NCI-H82 treated with DMSO at 0.1 percent for 48 hours (cell line): Measurements from ENCODE around the gene HOXB3.

Experiments used
- DNase-seq: peaks from one replicate; lab custom pipeline; 2025; ENCODE audit not compliant: unreplicated experiment; lab: John Stamatoyannopoulos, UW

Gene HOXB3

DNA sequence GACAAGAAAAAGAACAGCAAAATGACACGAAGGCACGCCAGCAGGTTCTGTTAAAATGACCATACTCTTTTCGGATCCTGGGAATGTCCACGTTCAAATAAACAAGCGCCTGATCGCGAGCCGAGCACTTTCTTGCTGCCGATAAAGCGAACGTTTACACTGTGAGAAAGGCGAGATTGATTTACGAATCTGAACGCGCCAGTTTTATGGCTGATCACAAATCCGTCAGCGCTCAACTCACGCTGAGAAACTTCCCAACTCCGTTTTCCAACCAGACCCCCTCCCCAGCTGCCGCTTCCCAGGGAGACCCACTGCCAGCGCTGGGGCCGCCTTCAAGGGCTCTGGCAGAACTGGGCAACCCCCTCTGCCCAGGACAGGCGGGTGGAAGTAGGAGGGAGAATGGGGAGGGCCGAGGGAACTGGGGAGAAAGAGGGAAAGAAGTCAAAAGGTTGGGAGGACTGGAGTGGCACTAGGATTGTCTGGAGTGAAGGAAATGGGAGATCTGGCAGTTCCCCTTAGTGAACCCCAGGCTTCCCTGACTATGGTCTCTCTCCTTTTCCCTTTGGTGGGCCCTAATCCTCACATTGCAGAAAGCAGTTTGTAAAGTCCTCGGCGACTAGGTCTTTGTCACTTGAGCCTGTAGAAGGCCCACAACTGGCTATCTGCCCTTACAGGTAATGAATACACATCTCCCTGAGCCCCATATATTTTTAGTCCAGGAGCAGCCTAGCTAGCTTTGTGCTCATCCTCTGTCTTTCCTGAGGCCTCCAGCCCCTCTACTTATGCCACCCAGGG lies 18.8 kb downstream of the HOXB3 start:
- no peak for DNase-seq

GRCh38 chr17:48570325-48571023 lies 19.6 kb downstream of the HOXB3 start:
- no peak for DNase-seq

DNA sequence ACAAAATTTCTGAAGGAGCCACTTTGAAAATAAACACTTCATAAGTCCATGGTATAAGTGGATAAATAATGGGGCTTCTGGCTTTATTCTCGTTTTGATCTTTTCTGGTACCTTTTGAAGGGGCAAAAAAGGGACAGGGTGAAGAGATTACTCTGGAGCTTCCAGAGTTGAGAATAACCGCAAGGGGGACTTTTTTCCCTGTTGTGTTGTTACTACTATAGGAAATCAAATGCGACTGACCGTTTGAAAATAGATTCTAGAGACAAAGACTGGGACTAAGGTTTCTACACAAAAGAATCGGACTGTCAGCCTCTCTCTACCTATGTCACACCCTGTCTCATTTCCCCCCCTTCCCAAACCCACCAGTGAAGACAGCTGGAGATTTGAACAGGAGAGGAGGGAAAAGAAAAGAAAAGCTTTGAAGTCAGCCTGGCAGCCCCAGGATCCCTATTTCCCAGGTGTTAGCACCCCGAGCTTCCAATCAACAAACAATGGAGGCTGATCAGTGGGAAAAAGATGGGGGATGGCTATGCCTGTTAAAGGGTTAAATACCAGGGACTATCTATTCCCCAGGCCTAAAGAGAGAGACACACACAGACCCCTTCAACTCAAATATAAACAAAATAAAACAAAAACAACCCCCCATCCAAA lies 20.2 kb downstream of the HOXB3 start:
- DNase-seq, result no peak

GRCh38 chr17:48569240-48569582 lies 20.8 kb downstream of the HOXB3 start:
- no peak for DNase-seq

GRCh38 chr17:48568499-48569239 lies 21.4 kb downstream of the HOXB3 start:
- DNase-seq, result no peak

DNA sequence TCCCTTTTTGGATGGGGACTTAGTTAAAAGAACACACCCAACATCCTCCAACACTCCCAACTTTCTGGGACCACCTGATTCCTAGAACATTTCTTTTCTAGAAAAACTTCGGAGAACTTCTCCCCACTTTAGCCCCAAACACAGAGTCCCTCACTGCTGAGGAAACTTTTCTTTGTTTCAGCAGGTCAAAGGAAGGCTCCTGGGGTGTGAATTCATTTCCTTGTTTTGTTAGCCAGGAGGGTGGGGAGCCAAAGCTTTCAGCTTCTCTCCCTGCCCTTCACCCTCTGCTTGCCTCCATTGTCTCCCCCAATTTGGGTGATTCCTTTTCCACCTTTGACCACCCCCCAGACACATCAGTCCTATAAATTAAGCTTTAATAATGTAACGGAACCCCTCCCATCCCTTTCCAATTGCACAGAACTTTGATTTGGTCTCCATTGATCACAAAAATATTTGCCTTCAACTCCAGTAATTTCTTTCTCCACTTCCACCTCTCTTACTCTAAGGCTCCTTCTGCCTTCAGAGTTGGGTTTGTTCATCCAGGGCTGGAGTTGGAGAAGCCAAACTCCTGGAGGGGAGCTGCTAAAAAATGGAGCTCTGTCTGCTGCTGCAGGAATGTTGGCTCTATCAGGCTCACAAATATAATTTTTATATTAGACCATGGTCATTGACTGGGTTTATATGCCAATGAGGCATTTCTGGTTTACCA lies 22.2 kb downstream of the HOXB3 start:
- DNase-seq, result no peak

- no peak for DNase-seq
These were observed 22.8 kb downstream of the HOXB3 start for GRCh38 chr17:48567209-48567608.

- DNase-seq, result no peak
These were observed 23.3 kb downstream of the HOXB3 start for GRCh38 chr17:48566717-48567116.

GRCh38 chr17:48565925-48566710 lies 23.9 kb downstream of the HOXB3 start:
- no peak for DNase-seq

- no peak for DNase-seq
These were observed 25.0 kb downstream of the HOXB3 start for GRCh38 chr17:48565022-48565554.

- no peak for DNase-seq
These were observed 25.6 kb downstream of the HOXB3 start for GRCh38 chr17:48564188-48565021.

- DNase-seq, result no peak
These were observed 26.2 kb downstream of the HOXB3 start for GRCh38 chr17:48563867-48564187.

GRCh38 chr17:48563385-48563838 lies 26.6 kb downstream of the HOXB3 start:
- DNase-seq, result no peak

GRCh38 chr17:48562934-48563333 lies 27.1 kb downstream of the HOXB3 start:
- no peak for DNase-seq

GRCh38 chr17:48561884-48562810 lies 27.9 kb downstream of the HOXB3 start:
- DNase-seq, result no peak

GRCh38 chr17:48559840-48560817 lies 29.9 kb downstream of the HOXB3 start:
- no peak for DNase-seq
